ENCODE results near the gene IL5RA.

DNA sequence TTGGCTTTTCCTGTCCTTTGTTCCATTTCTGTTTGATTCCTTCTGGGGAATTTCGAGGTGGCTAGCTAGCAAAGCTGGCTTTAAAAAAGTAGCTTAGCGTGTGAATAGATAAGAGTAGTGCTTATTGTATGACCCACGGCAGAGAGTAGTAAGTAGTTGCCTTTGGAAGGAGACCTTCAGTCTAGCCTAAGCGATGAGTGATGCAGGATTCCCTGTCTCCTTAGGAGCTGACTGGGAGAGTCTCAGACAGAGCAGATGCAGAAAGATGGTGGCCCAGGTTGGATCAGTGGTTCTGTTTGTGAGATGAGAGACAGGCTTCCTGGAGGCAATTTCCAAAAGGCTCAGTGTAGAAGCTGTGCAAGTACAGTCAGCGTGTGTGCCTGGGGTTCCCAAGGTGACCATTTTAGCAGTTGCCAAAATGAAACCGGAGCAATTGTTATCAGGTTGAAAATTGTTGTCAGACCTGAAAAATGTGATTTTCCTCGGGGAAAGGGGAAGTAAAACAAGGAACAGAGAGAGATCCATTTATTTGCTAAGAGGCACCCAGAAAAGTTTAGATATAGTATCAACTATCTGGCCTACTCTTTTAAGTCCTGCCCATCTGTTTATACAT lies 681 bp upstream of the IL5RA start:
- TF ChIP-seq, protein P1, sequence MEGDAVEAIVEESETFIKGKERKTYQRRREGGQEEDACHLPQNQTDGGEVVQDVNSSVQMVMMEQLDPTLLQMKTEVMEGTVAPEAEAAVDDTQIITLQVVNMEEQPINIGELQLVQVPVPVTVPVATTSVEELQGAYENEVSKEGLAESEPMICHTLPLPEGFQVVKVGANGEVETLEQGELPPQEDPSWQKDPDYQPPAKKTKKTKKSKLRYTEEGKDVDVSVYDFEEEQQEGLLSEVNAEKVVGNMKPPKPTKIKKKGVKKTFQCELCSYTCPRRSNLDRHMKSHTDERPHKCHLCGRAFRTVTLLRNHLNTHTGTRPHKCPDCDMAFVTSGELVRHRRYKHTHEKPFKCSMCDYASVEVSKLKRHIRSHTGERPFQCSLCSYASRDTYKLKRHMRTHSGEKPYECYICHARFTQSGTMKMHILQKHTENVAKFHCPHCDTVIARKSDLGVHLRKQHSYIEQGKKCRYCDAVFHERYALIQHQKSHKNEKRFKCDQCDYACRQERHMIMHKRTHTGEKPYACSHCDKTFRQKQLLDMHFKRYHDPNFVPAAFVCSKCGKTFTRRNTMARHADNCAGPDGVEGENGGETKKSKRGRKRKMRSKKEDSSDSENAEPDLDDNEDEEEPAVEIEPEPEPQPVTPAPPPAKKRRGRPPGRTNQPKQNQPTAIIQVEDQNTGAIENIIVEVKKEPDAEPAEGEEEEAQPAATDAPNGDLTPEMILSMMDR (IDR thresholded peaks at IDR 0.05; ENCODE audit: low read length): no peak
- TF ChIP-seq EZH2 (optimal IDR thresholded peaks at IDR 0.05; ENCODE audit: low read depth, low read length) (no peak), EZH2phosphoT487 (IDR thresholded peaks at IDR 0.05; ENCODE audit: low read length) (no peak)

Data from MM.1S (cell line).